ENCODE results near the gene HSDL2. TPM values are rescaled to one million over a fixed set of nuclear protein-coding genes. Genes with fewer than 3 reads are reported as not detected.

HSDL2 gene
- total and polyA plus RNA-seq, 3 experiments from 2014 or later = 14.9 to 17.9 (median 17.0) TPM

Other genes starting within 250 kb of the HSDL2 start
- 1 to 10 TPM; 5.0 to 5.3 TPM for gene SUSD1, start 204.8 kb upstream of the HSDL2 start, total RNA-seq
- gene SUSD1, start 204.8 kb upstream of the HSDL2 start, polyA plus RNA-seq = 18.1 TPM
- 100 to 1,000 TPM; 118 to 124 TPM for gene PTBP3, start 46.5 kb upstream of the HSDL2 start, total RNA-seq
- gene PTBP3, start 46.5 kb upstream of the HSDL2 start, polyA plus RNA-seq = 45.0 TPM
- gene KIAA1958, start 106.7 kb downstream of the HSDL2 start, total RNA-seq = 1 to 10 TPM; 6.4 to 6.7 TPM
- gene KIAA1958, start 106.7 kb downstream of the HSDL2 start, polyA plus RNA-seq = 2.4 TPM

Data from CD8-positive, alpha-beta memory T cell (primary cell).